GM23248 (cell line): ENCODE results near the gene LBR. TPM values are rescaled to one million over a fixed set of nuclear protein-coding genes. Genes with fewer than 3 reads are reported as not detected.

Experiments used
- DNase-seq: peaks from one replicate; pipeline ENCODE4 v3.0.0-alpha.2; 2015
- H2AFZ ChIP-seq: fragments of 200-600 bp; sonication (generic); 2 replicates; pipeline ENCODE4 v1.6.1; 2016; ENCODE audit warnings: antibody characterized with exemption
- H3F3A ChIP-seq: fragments of 200-600 bp; sonication (generic); 2 replicates; pipeline ENCODE4 v1.6.1; 2016; ENCODE audit warnings: mild to moderate bottlenecking, antibody characterized with exemption, mixed run types; ENCODE audit not compliant: insufficient read depth
- H3K27ac ChIP-seq: fragments of 200-600 bp; sonication (generic); 2 replicates; pipeline ENCODE4 v1.5.1; 2016; ENCODE audit warnings: mild to moderate bottlenecking
- H3K27me3 ChIP-seq: fragments of 200-600 bp; sonication (generic); replicated peaks from 2 replicates; pipeline ENCODE4 v1.6.1; 2016; ENCODE audit warnings: mild to moderate bottlenecking; ENCODE audit not compliant: insufficient read depth
- H3K36me3 ChIP-seq: fragments of 200-600 bp; sonication (generic); 2 replicates; pipeline ENCODE4 v1.6.1; 2016; ENCODE audit warnings: low read depth, mild to moderate bottlenecking
- H3K4me1 ChIP-seq: fragments of 200-600 bp; sonication (generic); 2 replicates; pipeline ENCODE4 v1.6.1; 2016; ENCODE audit warnings: mild to moderate bottlenecking; ENCODE audit not compliant: insufficient read depth
- H3K4me2 ChIP-seq: fragments of 200-600 bp; sonication (generic); one replicate; pipeline ENCODE4 v1.6.1; 2016; ENCODE audit warnings: mild to moderate bottlenecking; ENCODE audit not compliant: unreplicated experiment
- H3K4me3 ChIP-seq: fragments of 200-600 bp; sonication (generic); 2 replicates; pipeline ENCODE4 v1.5.1; 2016; ENCODE audit warnings: mild to moderate bottlenecking
- H3K79me2 ChIP-seq: fragments of 200-600 bp; sonication (generic); 2 replicates; pipeline ENCODE4 v1.6.1; 2016; ENCODE audit warnings: mild to moderate bottlenecking; ENCODE audit not compliant: insufficient read depth
- H3K9ac ChIP-seq: fragments of 200-600 bp; sonication (generic); 2 replicates; pipeline ENCODE4 v1.6.1; 2016; ENCODE audit warnings: mild to moderate bottlenecking
- H3K9me2 ChIP-seq: fragments of 200-600 bp; sonication (generic); 2 replicates; pipeline ENCODE4 v1.6.1; 2016; ENCODE audit warnings: mixed run types, mild to moderate bottlenecking, moderate library complexity; ENCODE audit not compliant: insufficient read depth
- H3K9me3 ChIP-seq: fragments of 200-600 bp; sonication (generic); one replicate; pipeline ENCODE4 v1.6.1; 2017; ENCODE audit warnings: low read depth
- H4K20me1 ChIP-seq: fragments of 200-600 bp; sonication (generic); 2 replicates; pipeline ENCODE4 v1.6.0; 2016; ENCODE audit not compliant: insufficient read depth
- EZH2 ChIP-seq: fragments of 200-600 bp; sonication (generic); IDR thresholded peaks from 2 replicates; pipeline ENCODE4 v1.6.1; 2018; ENCODE audit warnings: antibody characterized with exemption, mild to moderate bottlenecking; ENCODE audit not compliant: insufficient read depth, poor library complexity, severe bottlenecking
- EZH2phosphoT487 ChIP-seq: fragments of 200-600 bp; sonication (generic); IDR thresholded peaks from 2 replicates; pipeline ENCODE4 v1.6.1; 2018; ENCODE audit warnings: antibody characterized with exemption, moderate library complexity, mild to moderate bottlenecking, low read depth; ENCODE audit not compliant: insufficient read depth
- WGBS, 2 experiments: methylation state at CpG; one replicate each; pipeline ENCODE4 v1.1.6; 2015 to 2017; ENCODE audit warnings: low lambda C conversion rate in 2 of 2, low coverage in 1 of 2; ENCODE audit errors: missing lambda C conversion rate in 2 of 2; 5-methylcytosine and 5-hydroxymethylcytosine counted together
- in situ Hi-C: fragments of 300-500 bp; cut with MboI; formaldehyde crosslinking; loops from 2 replicates; pipeline ENCODE4 v1.15.0; 2020
- polyA plus RNA-seq: library from polyadenylated mRNA; unstranded; fragments of >200 nt; fragmentation: Nextera tagmentation; extraction: Ambion mirVana; gene quantifications from 2 replicates; pipeline ENCODE4 v1.2.1, GENCODE V29; 2016
- total RNA-seq: library from RNA; depleted of rRNA; stranded (reverse); fragments of >200 nt; shearing (Covaris generic); gene quantifications from 2 replicates; pipeline ENCODE4 v1.2.3, GENCODE V29; 2014

Gene LBR
- total and polyA plus RNA-seq, 2 experiments from 2014 or later = 12.3 to 16.8 TPM

DNA sequence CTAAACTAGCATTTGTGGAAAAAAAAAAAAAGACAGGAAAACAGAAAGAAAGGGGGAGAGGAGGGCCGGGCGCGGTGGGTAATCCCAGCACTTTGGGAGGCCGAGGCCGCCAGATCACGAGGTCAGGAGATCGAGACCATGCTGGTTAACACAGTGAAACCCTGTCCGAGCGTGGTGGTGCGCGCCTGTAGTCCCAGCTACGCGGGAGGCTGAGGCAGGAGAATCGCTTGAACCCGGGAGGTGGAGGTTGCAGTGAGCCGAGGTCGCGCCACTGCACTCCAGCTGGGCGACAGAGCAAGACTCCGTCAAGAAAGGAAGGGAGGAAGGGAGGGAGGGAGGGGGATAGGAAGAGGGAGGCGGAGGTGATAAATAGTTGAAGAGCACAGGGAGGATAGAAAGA, 54.7 kb downstream of the LBR start:
- 81 to 83% methylated on average over 18 to 21 of the region's 21 CpGs for WGBS, 2 experiments
- no peaks in the 10 kb centered on the region for H4K20me1 ChIP-seq
- H3K27me3 ChIP-seq = no peaks in the 10 kb centered on the region
- in situ Hi-C loops = no loop called here
- no peak for DNase-seq
- no peaks in the 10 kb centered on the region for H3F3A ChIP-seq
- H3K9me3 ChIP-seq = no peaks in the 10 kb centered on the region
- H3K36me3 ChIP-seq = no peaks in the 10 kb centered on the region
- H2AFZ ChIP-seq = no peak overlapping the region
- TF ChIP-seq EZH2 (no peak), EZH2phosphoT487 (no peak)
- no peaks in the 10 kb centered on the region for H3K9me2 ChIP-seq
- H3K4me1 ChIP-seq = no peaks in the 10 kb centered on the region
- H3K4me2 ChIP-seq = no peak overlapping the region
- H3K4me3 ChIP-seq = no peak overlapping the region
- no peaks in the 10 kb centered on the region for H3K79me2 ChIP-seq
- no peak overlapping the region for H3K27ac ChIP-seq
- H3K9ac ChIP-seq = no peak overlapping the region

DNA sequence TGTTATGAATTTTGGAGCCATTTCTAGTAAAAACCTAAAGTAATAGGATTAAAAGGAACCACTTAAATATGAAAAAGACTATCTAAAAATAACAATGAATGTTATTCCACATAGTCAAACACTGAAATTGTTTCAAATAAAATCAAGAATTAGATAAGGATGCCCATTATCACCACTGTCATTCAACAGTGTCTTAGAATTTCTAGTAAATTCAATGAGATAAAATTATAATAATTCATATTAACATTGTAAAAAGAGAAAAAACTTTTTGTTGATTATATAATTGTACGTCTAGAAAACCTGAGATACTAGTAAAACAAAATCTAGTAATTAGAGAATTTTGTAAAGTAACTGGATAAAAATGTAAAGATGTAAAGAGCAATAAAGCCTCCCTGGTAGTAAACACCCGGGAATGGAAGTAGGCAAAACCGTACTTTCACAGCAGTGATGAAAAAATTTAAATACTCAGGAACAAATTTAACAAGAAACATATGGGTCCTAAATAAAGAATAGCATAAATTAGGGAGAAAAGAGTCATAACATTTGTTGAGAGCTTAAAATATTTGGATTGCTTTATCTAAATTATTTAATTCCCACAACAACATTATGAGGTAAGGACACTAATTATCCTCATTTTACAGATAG, 56.4 kb downstream of the LBR start:
- H3K36me3 ChIP-seq = no peaks in the 10 kb centered on the region
- H3F3A ChIP-seq = no peaks in the 10 kb centered on the region
- no peak for TF ChIP-seq EZH2phosphoT487
- TF ChIP-seq EZH2 = no peak
- H3K4me2 ChIP-seq = no peak overlapping the region
- H3K9me2 ChIP-seq = no peaks in the 10 kb centered on the region
- no peak overlapping the region for H2AFZ ChIP-seq
- no peak overlapping the region for H3K4me3 ChIP-seq
- no peak overlapping the region for H3K9ac ChIP-seq
- H4K20me1 ChIP-seq = no peaks in the 10 kb centered on the region
- H3K27me3 ChIP-seq = no peaks in the 10 kb centered on the region
- H3K4me1 ChIP-seq = no peaks in the 10 kb centered on the region
- no peaks in the 10 kb centered on the region for H3K79me2 ChIP-seq
- H3K27ac ChIP-seq = no peak overlapping the region
- H3K9me3 ChIP-seq = no peaks in the 10 kb centered on the region
- in situ Hi-C loops = no loop called here
- no peak for DNase-seq
- 62% methylated on average over 3 of the region's 3 CpGs for WGBS, 2 experiments

DNA sequence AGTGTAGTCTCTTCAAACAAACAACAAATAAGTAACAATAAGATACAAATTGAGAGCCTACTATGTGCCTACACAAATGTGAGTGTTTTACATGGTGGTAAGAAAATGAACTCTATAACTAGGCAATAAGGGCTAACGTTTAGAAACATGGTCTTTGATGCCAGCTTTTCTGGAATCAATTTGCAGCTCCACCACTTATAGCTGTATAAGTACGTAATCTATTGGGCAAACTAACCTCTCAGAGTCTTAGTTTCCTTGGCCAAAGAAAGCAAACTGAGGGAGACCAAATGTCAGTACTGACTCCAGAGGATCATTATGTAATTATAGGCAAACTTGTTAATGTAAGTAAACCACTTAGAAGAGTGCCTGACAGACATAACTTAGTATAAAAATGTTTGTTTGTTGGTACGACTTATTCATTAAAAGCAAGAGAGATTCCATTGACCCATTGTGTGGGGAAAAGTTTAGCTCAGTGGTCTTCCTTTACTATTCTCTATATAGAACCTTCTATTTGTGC, 59.7 kb downstream of the LBR start:
- Histone ChIP-seq H3K27me3 (no peaks in the 10 kb centered on the region), H3K4me3 (no peak overlapping the region), H3K36me3 (no peaks in the 10 kb centered on the region), H3F3A (no peaks in the 10 kb centered on the region), H3K9me3 (no peaks in the 10 kb centered on the region), H4K20me1 (no peaks in the 10 kb centered on the region), H3K79me2 (no peaks in the 10 kb centered on the region), H3K4me1 (no peaks in the 10 kb centered on the region), H3K9me2 (no peaks in the 10 kb centered on the region), H3K27ac (no peak overlapping the region), H2AFZ (no peak overlapping the region), H3K9ac (no peak overlapping the region), H3K4me2 (no peak overlapping the region)
- TF ChIP-seq EZH2 = no peak
- no peak for TF ChIP-seq EZH2phosphoT487
- in situ Hi-C loops = no loop called here
- 24% methylated on average over 3 of the region's 3 CpGs for WGBS, 2 experiments
- DNase-seq = no peak

DNA sequence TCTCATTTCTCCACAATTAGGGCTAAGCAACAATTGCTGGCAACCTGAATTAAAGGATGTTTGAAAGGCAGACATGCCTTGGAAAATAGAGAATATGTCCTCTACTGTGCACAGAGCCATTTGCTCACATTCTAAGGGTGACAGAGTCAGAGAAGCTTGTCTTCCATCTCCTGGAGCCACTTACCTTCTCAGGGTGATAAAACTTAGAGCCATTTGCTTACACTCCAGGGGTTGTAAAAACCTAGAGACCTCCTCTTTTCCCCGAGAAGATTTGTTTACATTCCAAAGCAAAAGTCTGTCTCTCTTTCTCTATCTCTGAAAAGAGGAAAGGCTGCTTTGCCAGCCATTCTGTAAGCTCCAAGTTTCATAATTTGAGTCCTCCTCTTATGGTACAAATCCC, 61.3 kb downstream of the LBR start:
- 32% methylated on average over 1 of the region's 1 CpG for WGBS, 2 experiments
- no peaks in the 10 kb centered on the region for H4K20me1 ChIP-seq
- no peaks in the 10 kb centered on the region for H3K79me2 ChIP-seq
- no peaks in the 10 kb centered on the region for H3K9me3 ChIP-seq
- no peak overlapping the region for H3K4me3 ChIP-seq
- 0 out of 2 replicates have a peak, but pooled peaks cover 1% of the 10 kb centered on the region for H3F3A ChIP-seq
- no peak overlapping the region for H2AFZ ChIP-seq
- H3K27me3 ChIP-seq = no peaks in the 10 kb centered on the region
- no peak overlapping the region for H3K27ac ChIP-seq
- no peak overlapping the region for H3K4me2 ChIP-seq
- no peaks in the 10 kb centered on the region for H3K4me1 ChIP-seq
- no peaks in the 10 kb centered on the region for H3K9me2 ChIP-seq
- no peak for DNase-seq
- TF ChIP-seq EZH2 = no peak
- no peak for TF ChIP-seq EZH2phosphoT487
- in situ Hi-C loops = no loop called here
- no peaks in the 10 kb centered on the region for H3K36me3 ChIP-seq
- no peak overlapping the region for H3K9ac ChIP-seq
